PFSK-1 (cell line): Measurements from ENCODE around the gene DRC3.

Source experiments
- FOXP2 ChIP-seq: optimal IDR thresholded peaks from 2 replicates; pipeline ENCODE3; 2011; ENCODE audit warnings: borderline replicate concordance, control low read depth, inconsistent platforms; ENCODE audit not compliant: insufficient read depth; ENCODE audit errors: extremely low read length, extremely low read depth
- POLR2AphosphoS5 ChIP-seq: IDR thresholded peaks from 2 replicates; pipeline ENCODE4 v1.6.1; 2012; ENCODE audit warnings: low read depth, mild to moderate bottlenecking, control low read depth, low read length, moderate library complexity
- REST ChIP-seq, 2 experiments: IDR thresholded peaks; 2 replicates each; pipeline versions ENCODE4 v1.6.1 to v1.8.0; 2011 to 2012; ENCODE audit warnings: low read depth in 2 of 2, low read length in 2 of 2, control low read depth in 1 of 2, inconsistent platforms in 1 of 2, mild to moderate bottlenecking in 1 of 2, moderate library complexity in 1 of 2; ENCODE audit not compliant: insufficient read depth in 1 of 2
- SIN3A ChIP-seq: IDR thresholded peaks from 2 replicates; pipeline ENCODE4 v1.6.1; 2012; ENCODE audit warnings: mild to moderate bottlenecking, low read length, moderate library complexity, borderline replicate concordance; ENCODE audit not compliant: insufficient read depth
- TAF1 ChIP-seq: IDR thresholded peaks from 2 replicates; pipeline ENCODE4 v1.6.1; 2012; ENCODE audit warnings: low read length, control low read depth, borderline replicate concordance; ENCODE audit not compliant: insufficient read depth

DRC3 gene

GRCh38 chr17:17989618-17990017 is 17.0 kb downstream of the DRC3 start:
- TF ChIP-seq TAF1 (no peak), FOXP2 (no peak), POLR2AphosphoS5 (no peak), SIN3A (no peak), REST (IDR thresholded peaks at IDR 0.05; ENCODE audit: insufficient read depth in 1 of 2, low read depth in 2 of 2, low read length in 2 of 2) (no peak)

- TF ChIP-seq REST (IDR thresholded peaks at IDR 0.05; ENCODE audit: insufficient read depth in 1 of 2, low read depth in 2 of 2, low read length in 2 of 2) (no peak), FOXP2 (no peak), POLR2AphosphoS5 (no peak), TAF1 (no peak), SIN3A (no peak)
Observed at GRCh38 chr17:17990282-17990681, 17.6 kb downstream of the DRC3 start.

GRCh38 chr17:17993366-17993765 is 20.7 kb downstream of the DRC3 start:
- TF ChIP-seq TAF1 (no peak), POLR2AphosphoS5 (no peak), FOXP2 (no peak)

- TF ChIP-seq REST (IDR thresholded peaks at IDR 0.05; ENCODE audit: insufficient read depth in 1 of 2, low read depth in 2 of 2, low read length in 2 of 2) (no peak), TAF1 (no peak), SIN3A (no peak), POLR2AphosphoS5 (no peak), FOXP2 (no peak)
Observed at GRCh38 chr17:17993852-17994251, 21.2 kb downstream of the DRC3 start.

GRCh38 chr17:17994271-17995069 is 21.8 kb downstream of the DRC3 start:
- TF ChIP-seq REST (IDR thresholded peaks at IDR 0.05; ENCODE audit: insufficient read depth in 1 of 2, low read depth in 2 of 2, low read length in 2 of 2) (no peak), FOXP2 (no peak), TAF1 (no peak), SIN3A (no peak), POLR2AphosphoS5 (no peak)
